Osteoblast (primary cell): Measurements from ENCODE around the gene RNF133. TPM values are rescaled to one million over a fixed set of nuclear protein-coding genes. Genes with fewer than 3 reads are reported as not detected.

Source experiments
- DNase-seq: peaks from one replicate; pipeline ENCODE4 v3.0.0; 2011; ENCODE audit warnings: low spot score, mixed read lengths; ENCODE audit not compliant: insufficient read length; ENCODE audit errors: missing footprints
- H2AFZ ChIP-seq: 2 replicates; pipeline ENCODE4 v1.6.0; 2011; ENCODE audit warnings: mild to moderate bottlenecking, low read length
- H3K27ac ChIP-seq: 2 replicates; pipeline ENCODE4 v1.5.1; 2011; ENCODE audit warnings: mild to moderate bottlenecking, low read depth, low read length, moderate library complexity
- H3K27me3 ChIP-seq: 2 replicates; pipeline ENCODE4 v1.6.0; 2012; ENCODE audit warnings: mild to moderate bottlenecking, control low read depth, inconsistent platforms, low read length, moderate library complexity; ENCODE audit not compliant: insufficient read depth
- H3K36me3 ChIP-seq: 2 replicates; pipeline ENCODE4 v1.5.1; 2011; ENCODE audit warnings: mild to moderate bottlenecking, low read length, control low read depth, moderate library complexity; ENCODE audit not compliant: insufficient read depth
- H3K4me1 ChIP-seq: 2 replicates; pipeline ENCODE4 v1.5.1; 2011; ENCODE audit warnings: mild to moderate bottlenecking, low read length, control low read depth, moderate library complexity; ENCODE audit not compliant: insufficient read depth
- H3K4me2 ChIP-seq: 2 replicates; pipeline ENCODE4 v1.6.0; 2011; ENCODE audit warnings: mild to moderate bottlenecking, low read length; ENCODE audit not compliant: insufficient read depth
- H3K4me3 ChIP-seq: fragments of 200-600 bp; sonication (generic); 3 replicates; pipeline ENCODE4 v1.5.1; 2012; ENCODE audit warnings: mild to moderate bottlenecking, low read length, inconsistent platforms; ENCODE audit not compliant: insufficient read depth
- H3K79me2 ChIP-seq: 2 replicates; pipeline ENCODE4 v1.6.0; 2012; ENCODE audit warnings: mild to moderate bottlenecking, low read length, control low read depth, inconsistent platforms; ENCODE audit not compliant: insufficient read depth
- H3K9me3 ChIP-seq: 2 replicates; pipeline ENCODE4 v1.5.1; 2011; ENCODE audit warnings: low read depth, low read length, control low read depth
- H4K20me1 ChIP-seq: 2 replicates; pipeline ENCODE4 v1.6.0; 2012; ENCODE audit warnings: mild to moderate bottlenecking, low read length, control low read depth; ENCODE audit not compliant: insufficient read depth
- CTCF ChIP-seq: IDR thresholded peaks from 2 replicates; pipeline ENCODE4 v1.5.1; 2011; ENCODE audit warnings: mild to moderate bottlenecking, low read depth, low read length, moderate library complexity; ENCODE audit errors: extremely low read depth
- total RNA-seq: library from RNA; depleted of rRNA; stranded (reverse); fragments of >200 nt; gene quantifications from 2 replicates; pipeline ENCODE4 v1.2.3, GENCODE V29; 2012

RNF133 gene
- total RNA-seq, 1 donor: 0.36 TPM

GRCh38 chr7:122677149-122677548 is 21.8 kb downstream of the RNF133 start:
- no peak overlapping the region for H3K27ac ChIP-seq
- DNase-seq: no peak
- H3K4me3 ChIP-seq: no peak overlapping the region
- H3K4me2 ChIP-seq: no peak overlapping the region
- no peaks in the 10 kb centered on the region for H3K9me3 ChIP-seq
- H2AFZ ChIP-seq: no peak overlapping the region
- H3K4me1 ChIP-seq: no peaks in the 10 kb centered on the region
- H3K79me2 ChIP-seq: no peaks in the 10 kb centered on the region
- no peaks in the 10 kb centered on the region for H3K36me3 ChIP-seq
- TF ChIP-seq CTCF: no peak
- H4K20me1 ChIP-seq: no peaks in the 10 kb centered on the region
- no peaks in the 10 kb centered on the region for H3K27me3 ChIP-seq

- H3K4me3 ChIP-seq: no peak overlapping the region
- TF ChIP-seq CTCF: no peak
These were observed 22.5 kb downstream of the RNF133 start for GRCh38 chr7:122676466-122676865.

GRCh38 chr7:122675621-122676020 is 23.3 kb downstream of the RNF133 start:
- Histone ChIP-seq H3K27ac (no peak overlapping the region), H3K4me3 (no peak overlapping the region), H3K27me3 (no peaks in the 10 kb centered on the region), H4K20me1 (no peaks in the 10 kb centered on the region), H3K4me1 (no peaks in the 10 kb centered on the region), H3K4me2 (no peak overlapping the region), H2AFZ (no peak overlapping the region), H3K9me3 (no peaks in the 10 kb centered on the region), H3K79me2 (no peaks in the 10 kb centered on the region), H3K36me3 (no peaks in the 10 kb centered on the region)
- no peak for TF ChIP-seq CTCF
- no peak for DNase-seq

More at GRCh38 chr7:122676466-122676865, 22.5 kb downstream of the RNF133 start:
- no peaks in the 10 kb centered on the region for H3K27me3 ChIP-seq
- no peak overlapping the region for H3K4me2 ChIP-seq
- H3K79me2 ChIP-seq: no peaks in the 10 kb centered on the region
- DNase-seq: no peak
- H2AFZ ChIP-seq: no peak overlapping the region
- H3K4me1 ChIP-seq: no peaks in the 10 kb centered on the region
- H3K27ac ChIP-seq: no peak overlapping the region
- H3K9me3 ChIP-seq: no peaks in the 10 kb centered on the region
- no peaks in the 10 kb centered on the region for H4K20me1 ChIP-seq
- H3K36me3 ChIP-seq: no peaks in the 10 kb centered on the region

- Histone ChIP-seq H3K4me2 (peak overlapping the region; percentile 54), H3K27ac (no peak overlapping the region), H3K4me3 (no peak overlapping the region), H3K4me1 (no peaks in the 10 kb centered on the region), H3K79me2 (no peaks in the 10 kb centered on the region), H3K36me3 (no peaks in the 10 kb centered on the region), H3K9me3 (no peaks in the 10 kb centered on the region), H3K27me3 (no peaks in the 10 kb centered on the region), H4K20me1 (no peaks in the 10 kb centered on the region), H2AFZ (no peak overlapping the region)
- peak; percentile 75 for DNase-seq
- TF ChIP-seq CTCF: no peak
These were observed 23.9 kb downstream of the RNF133 start for GRCh38 chr7:122675011-122675410.
